HG02938 (cell line): ENCODE measurements around the gene SLC51B.
"Not testable (repeated sequence)": the region's sequence is repeated elsewhere in the genome, so short reads cannot be mapped to it uniquely, and the experiment has no call there.

ENCODE experiments used
- ATAC-seq: cut with Tn5 transposase; IDR thresholded peaks from one replicate; pipeline ENCODE4 v1.9.1; 2021; ENCODE audit warnings: mild to moderate bottlenecking, moderate library complexity; ENCODE audit not compliant: unreplicated experiment

The SLC51B gene

GRCh38 chr15:65062726-65063125 is 17.5 kb downstream of the SLC51B start:
- no peak for ATAC-seq

DNA sequence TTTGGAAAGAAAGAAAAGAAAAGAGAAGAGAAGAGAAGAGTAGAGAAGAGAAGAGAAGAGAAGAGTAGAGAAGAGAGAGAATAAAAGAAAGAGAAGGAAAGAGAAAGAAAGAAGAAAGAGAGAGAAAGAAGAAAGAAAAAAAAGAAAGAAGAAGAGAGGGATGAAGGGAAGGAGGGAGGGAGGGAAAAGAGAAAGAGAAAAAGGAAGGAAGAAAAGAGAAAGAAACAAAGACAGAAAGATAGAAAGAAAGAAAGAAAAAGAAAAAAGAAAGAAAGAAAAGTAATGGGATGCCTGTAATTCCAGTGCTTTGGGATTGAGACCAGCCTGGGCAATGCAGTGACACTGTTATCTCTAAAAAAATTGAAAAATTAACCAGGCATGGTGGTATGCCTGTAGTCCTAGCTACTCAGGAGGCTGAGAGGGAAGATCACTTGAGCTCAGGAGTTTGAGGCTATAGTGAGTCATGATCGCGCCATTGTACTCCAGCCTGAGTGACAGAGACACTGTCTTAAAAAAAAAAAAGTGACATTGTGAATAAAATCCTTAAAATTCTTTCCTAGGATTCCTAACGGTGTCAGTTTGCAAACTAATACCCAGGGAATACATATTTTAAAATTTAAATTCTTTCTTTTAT is 20.9 kb downstream of the SLC51B start:
- ATAC-seq, result no peak

GRCh38 chr15:65066635-65067316 is 21.6 kb downstream of the SLC51B start:
- ATAC-seq, result no peak

GRCh38 chr15:65067317-65067644 is 22.1 kb downstream of the SLC51B start:
- no peak for ATAC-seq

DNA sequence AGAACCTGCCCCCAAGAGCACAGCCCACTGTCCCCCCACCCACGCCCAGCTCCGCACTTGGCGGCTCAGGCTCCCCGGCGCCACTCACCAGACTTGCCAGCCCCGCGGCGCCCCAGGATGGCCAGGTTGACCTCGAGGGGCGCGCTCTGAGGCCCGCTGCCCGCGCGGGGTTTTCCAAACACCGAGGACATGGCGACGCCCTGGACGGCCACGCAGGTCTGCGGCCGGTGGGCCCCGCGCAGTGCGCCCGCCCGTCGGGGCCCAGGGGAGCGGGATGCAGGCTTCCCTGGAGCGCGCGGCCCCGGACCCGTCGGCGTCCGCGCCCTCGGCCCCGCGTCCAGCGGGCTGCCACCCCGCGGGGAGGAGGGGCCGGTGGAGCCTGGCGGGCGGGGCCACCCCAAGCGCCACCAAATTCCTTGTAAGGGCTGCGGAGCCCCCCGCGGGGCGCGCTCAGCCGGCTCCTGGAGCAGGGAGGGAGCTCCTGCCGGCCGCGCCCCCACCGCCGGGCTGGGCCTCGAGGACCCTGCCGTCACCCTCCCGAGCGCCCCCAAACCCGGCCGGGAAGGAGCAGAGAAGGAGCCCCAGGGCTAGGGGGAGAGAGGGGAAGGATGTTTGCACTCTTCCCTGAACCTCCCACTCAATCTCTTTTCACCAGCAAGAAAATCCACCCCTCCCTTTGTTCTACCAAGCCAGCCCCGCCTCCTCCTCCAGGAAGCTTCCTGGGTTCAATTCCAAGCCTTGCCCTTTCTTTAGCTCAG is 22.6 kb downstream of the SLC51B start, which contains the start of gene RASL12:
TSS of gene RASL12 (minus strand) at position 347 of the 758 bp plus-strand sequence. CDS start at position 191, 156 bp downstream.
- ATAC-seq, result no peak

DNA sequence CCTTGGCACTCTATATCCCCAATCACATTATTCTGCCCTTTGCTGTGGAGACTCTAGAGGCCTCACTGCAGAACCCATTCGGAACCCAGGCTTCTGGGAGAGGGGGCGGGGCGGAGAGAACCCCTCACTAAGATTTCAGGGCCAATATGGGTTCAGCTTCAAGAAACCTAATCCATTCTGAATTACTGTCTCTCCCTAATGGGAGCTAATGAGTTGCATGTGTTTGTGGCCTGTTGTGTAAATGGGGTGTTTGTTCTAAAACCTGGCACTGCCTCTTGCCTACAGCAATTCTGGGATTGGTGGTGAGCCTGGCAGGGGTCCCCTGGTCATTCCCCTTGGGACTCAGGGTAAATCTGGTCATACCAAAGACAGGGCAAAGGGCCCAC is 23.2 kb downstream of the SLC51B start:
- no peak for ATAC-seq

DNA sequence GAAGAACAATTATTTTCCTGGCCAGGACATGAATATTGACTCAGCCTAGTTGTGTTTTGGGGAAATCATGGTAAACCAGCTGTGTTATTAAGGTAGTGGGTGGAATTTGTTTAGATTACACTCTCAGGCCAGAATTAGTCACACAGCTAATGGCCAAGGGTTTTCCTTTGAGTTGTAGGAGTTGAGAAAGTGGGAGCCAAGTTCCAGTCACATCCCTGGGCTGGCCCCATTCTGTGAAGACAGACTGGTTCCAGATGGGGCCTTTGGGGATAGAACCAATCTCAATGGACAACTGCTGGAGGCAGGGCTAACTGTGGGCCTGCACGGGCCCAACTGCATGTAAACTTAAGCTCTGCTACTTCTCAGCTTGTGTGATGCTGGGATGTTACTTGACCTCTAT is 24.0 kb downstream of the SLC51B start:
- ATAC-seq, result no peak

- no peak for ATAC-seq
Observed at GRCh38 chr15:65069779-65070546, 24.8 kb downstream of the SLC51B start.

DNA sequence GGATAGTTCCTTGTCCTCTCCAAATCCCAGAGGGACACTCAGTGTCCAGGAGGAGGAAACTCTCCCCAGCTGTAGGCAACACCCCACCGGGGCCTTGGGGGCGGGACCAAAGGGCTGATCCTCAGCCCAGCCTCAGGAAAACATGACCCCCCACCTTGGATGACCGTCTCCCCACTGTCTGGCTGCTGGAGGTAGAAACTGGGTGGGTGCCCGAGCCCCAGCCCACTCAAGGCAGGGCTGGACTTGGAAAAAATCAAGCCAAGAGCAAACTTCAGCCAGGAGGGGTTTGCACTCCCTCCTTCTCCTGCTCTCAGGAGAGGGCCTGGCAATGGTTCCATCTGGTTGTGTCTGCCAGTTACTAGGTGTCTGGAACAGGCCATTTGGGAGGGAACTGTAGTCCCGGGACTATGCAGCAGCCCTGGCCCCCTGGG is 26.2 kb downstream of the SLC51B start:
- no peak for ATAC-seq

DNA sequence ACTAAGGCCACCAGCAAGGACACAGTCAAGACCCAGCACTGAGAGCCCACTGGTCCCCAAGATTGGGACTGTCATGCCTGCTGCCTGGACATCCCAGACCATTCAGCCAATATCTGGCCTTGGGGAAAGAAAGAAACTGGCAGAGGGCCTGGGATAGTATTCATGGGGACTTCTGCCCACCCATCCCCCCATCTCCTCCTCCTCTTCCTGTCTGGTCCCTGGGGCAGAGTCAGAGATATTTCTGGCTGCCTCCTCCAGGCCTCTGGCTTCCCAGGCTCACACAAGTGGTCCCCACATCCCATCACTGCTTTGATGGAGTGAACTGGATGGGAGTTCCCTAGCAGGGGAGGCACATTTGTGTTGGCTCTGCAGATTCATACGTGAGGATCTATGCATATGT is 26.8 kb downstream of the SLC51B start:
- no peak for ATAC-seq

DNA sequence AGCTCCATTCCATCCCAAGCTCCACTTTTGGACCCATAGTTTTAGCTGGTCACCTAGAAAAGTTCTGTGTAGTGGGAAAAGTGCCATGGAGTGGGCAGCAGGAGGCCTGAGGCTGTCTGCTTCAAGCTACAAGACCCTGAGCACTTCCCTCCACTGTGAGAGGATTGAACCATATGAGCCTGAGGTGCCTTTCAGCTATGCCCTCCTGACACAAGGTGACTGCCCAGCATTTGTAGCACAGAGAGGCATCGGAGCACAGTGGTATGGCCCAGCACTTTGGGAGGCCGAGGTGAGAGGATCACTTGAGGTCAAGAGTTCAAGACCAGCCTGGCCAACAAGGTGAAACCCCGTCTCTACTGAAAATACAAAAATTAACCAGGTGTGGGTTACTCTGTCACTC is 27.4 kb downstream of the SLC51B start:
- no peak for ATAC-seq

GRCh38 chr15:65074946-65075345 is 29.8 kb downstream of the SLC51B start:
- not testable (repeated sequence) for ATAC-seq

DNA sequence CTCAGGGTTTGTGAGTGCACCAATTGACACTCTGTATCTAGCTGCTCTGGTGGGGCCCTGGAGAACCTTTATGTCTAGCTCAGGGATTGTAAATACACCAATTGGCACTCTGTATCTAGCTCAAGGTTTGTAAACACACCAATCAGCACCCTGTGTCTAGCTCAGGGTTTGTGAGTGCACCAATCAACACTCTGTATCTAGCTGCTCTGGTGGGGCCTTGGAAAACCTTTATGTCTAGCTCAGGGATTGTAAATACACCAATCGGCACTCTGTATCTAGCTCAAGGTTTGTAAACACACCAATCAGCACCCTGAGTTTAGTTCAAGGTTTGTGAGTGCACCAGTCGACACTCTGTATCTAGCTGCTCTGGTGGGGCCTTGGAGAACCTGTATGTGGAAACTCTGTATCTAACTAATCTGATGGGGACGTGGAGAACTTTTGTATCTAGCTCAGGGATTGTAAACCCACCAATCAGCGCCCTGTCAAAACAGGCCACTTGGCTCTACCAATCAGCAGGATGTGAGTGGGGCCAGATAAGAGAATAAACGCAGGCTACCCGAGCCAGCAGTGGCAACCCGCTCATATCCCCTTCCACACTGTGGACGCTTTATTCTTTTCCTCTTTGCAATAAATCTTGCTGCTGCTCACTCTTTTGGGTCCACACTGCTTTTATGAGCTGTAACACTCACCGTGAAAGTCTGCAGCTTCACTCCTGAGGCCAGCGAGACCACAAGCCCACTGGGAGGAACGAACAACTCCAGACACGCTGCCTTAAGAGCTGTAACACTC is 30.6 kb downstream of the SLC51B start:
- not testable (repeated sequence) for ATAC-seq

GRCh38 chr15:65076486-65077290 is 31.5 kb downstream of the SLC51B start, which contains the start of gene KBTBD13:
Gene KBTBD13 (plus strand): TSS chr15:65076746. CDS start chr15:65076816, 70 bp downstream.
- ATAC-seq, result no peak

- no peak for ATAC-seq
Observed at GRCh38 chr15:65077291-65077980, 32.2 kb downstream of the SLC51B start.

GRCh38 chr15:65077981-65078352 is 32.8 kb downstream of the SLC51B start:
- ATAC-seq, result no peak

GRCh38 chr15:65079580-65079979 is 34.4 kb downstream of the SLC51B start:
- no peak for ATAC-seq

GRCh38 chr15:65081270-65081669 is 36.1 kb downstream of the SLC51B start:
- ATAC-seq, result no peak

GRCh38 chr15:65081758-65082157 is 36.6 kb downstream of the SLC51B start:
- no peak for ATAC-seq
